Type B pancreatic cell (in vitro differentiated cells): ENCODE results near the gene ASTN1. TPM values are rescaled to one million over a fixed set of nuclear protein-coding genes. Genes with fewer than 3 reads are reported as not detected.

Source experiments
- DNase-seq: peaks from one replicate; pipeline ENCODE4 v3.0.0; 2021; ENCODE audit warnings: mixed read lengths; ENCODE audit not compliant: unreplicated experiment; ENCODE audit errors: extremely low spot score
- H3K27ac Mint-ChIP-seq: 2 replicates; pipeline ENCODE4 v1.8.0; 2021; ENCODE audit warnings: mild to moderate bottlenecking, mixed read lengths
- H3K27me3 Mint-ChIP-seq: 2 replicates; pipeline ENCODE4 v1.8.0; 2021; ENCODE audit warnings: mixed read lengths
- H3K36me3 Mint-ChIP-seq: 2 replicates; pipeline ENCODE4 v1.8.0; 2021; ENCODE audit warnings: mixed read lengths
- H3K4me1 Mint-ChIP-seq: one replicate; pipeline ENCODE4 v1.8.0; 2021; ENCODE audit warnings: mixed read lengths; ENCODE audit not compliant: unreplicated experiment
- H3K4me3 Mint-ChIP-seq: 2 replicates; pipeline ENCODE4 v1.8.0; 2021; ENCODE audit warnings: mild to moderate bottlenecking, mixed read lengths
- H3K9me3 Mint-ChIP-seq: 2 replicates; pipeline ENCODE4 v1.8.0; 2021; ENCODE audit warnings: mixed read lengths
- total RNA-seq: library from RNA; stranded (reverse); gene quantifications from 2 replicates; pipeline ENCODE4 v1.2.1, GENCODE V29; 2021; ENCODE audit warnings: low replicate concordance
- TF ChIP-seq, protein P1 (sequence below): fragments of 200-600 bp; sonication (generic); conservative IDR thresholded peaks from 2 replicates; pipeline ENCODE4 v1.5.0; 2021; ENCODE audit warnings: antibody characterized with exemption, mild to moderate bottlenecking

The ASTN1 gene
- total RNA-seq, 1 donor from 2014 or later: 24.9 TPM

DNA sequence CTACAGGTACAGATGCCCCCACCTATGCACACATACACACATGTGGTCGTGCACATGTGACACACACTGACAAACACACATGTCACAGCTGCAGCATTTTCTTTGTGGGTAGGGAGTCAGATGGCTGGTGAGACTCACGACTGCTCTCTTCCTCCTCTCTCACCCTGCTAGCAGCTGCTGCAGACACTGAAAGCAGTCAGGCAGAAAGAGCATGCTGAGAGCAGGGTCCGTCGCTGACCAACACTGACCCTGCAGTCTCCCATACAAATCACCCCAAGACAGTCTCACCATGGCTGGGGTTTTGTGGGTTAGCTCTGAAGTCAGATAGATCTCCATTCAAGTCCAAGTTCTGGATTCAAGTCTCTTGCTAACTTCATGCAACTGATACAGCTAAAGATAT lies 188.3 kb downstream of the ASTN1 start:
- no peak overlapping the region for H3K4me3 Mint-ChIP-seq
- no peaks in the 10 kb centered on the region for H3K9me3 Mint-ChIP-seq
- H3K36me3 Mint-ChIP-seq: no peaks in the 10 kb centered on the region
- H3K27ac Mint-ChIP-seq: no peak overlapping the region
- no peaks in the 10 kb centered on the region for H3K27me3 Mint-ChIP-seq
- DNase-seq: no peak
- TF ChIP-seq, protein P1, sequence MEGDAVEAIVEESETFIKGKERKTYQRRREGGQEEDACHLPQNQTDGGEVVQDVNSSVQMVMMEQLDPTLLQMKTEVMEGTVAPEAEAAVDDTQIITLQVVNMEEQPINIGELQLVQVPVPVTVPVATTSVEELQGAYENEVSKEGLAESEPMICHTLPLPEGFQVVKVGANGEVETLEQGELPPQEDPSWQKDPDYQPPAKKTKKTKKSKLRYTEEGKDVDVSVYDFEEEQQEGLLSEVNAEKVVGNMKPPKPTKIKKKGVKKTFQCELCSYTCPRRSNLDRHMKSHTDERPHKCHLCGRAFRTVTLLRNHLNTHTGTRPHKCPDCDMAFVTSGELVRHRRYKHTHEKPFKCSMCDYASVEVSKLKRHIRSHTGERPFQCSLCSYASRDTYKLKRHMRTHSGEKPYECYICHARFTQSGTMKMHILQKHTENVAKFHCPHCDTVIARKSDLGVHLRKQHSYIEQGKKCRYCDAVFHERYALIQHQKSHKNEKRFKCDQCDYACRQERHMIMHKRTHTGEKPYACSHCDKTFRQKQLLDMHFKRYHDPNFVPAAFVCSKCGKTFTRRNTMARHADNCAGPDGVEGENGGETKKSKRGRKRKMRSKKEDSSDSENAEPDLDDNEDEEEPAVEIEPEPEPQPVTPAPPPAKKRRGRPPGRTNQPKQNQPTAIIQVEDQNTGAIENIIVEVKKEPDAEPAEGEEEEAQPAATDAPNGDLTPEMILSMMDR: no peak
- no peaks in the 10 kb centered on the region for H3K4me1 Mint-ChIP-seq

DNA sequence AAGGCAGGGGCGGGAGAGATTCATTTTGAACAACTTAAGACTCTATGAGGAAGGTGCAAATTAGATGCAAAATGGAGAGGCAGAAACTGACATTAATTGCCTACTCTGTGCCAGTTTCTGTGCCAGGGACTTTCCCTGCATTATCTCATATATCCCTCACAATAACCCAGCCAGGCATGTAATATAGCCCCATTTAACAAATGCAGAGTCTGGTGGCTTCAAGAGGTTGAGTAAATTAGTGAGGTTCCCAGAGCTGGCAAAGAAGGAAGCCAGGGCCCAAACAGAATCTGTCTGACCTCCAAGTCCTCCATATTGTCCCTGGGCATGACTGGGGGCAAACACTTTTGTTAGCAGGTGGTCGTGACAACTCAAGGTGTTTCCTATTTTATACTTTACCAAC lies 199.8 kb downstream of the ASTN1 start:
- no peak overlapping the region for H3K27ac Mint-ChIP-seq
- TF ChIP-seq, protein P1: no peak
- no peak for DNase-seq
- H3K27me3 Mint-ChIP-seq: peaks cover 3% of the 10 kb centered on the region
- H3K36me3 Mint-ChIP-seq: peaks cover 5% of the 10 kb centered on the region
- H3K4me3 Mint-ChIP-seq: no peak overlapping the region
- peaks cover 5% of the 10 kb centered on the region for H3K4me1 Mint-ChIP-seq
- H3K9me3 Mint-ChIP-seq: no peaks in the 10 kb centered on the region

DNA sequence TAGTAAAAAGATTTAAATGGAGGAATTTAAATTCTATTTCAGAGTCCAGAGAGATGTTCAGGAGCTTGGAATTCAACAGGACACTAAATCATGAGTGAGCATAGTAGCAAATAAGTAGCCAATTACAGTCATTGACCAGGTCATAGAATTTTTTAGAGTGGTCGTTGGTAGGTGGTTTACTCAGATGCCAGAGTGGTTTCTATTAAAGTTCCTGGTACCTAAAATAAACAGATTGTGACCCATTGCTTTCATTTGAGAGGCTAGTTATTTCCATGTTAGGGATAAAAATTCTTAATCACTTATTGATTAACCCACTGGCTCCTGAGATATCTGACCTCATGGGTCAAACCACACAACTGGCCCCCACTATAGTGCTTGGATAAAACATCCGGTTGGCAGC lies 201.3 kb downstream of the ASTN1 start:
- Mint-ChIP-seq H3K4me1 (no peaks in the 10 kb centered on the region), H3K9me3 (no peaks in the 10 kb centered on the region), H3K27me3 (peaks cover 3% of the 10 kb centered on the region), H3K27ac (no peak overlapping the region), H3K36me3 (peaks cover 5% of the 10 kb centered on the region), H3K4me3 (no peak overlapping the region)
- DNase-seq: no peak
- TF ChIP-seq, protein P1: no peak

DNA sequence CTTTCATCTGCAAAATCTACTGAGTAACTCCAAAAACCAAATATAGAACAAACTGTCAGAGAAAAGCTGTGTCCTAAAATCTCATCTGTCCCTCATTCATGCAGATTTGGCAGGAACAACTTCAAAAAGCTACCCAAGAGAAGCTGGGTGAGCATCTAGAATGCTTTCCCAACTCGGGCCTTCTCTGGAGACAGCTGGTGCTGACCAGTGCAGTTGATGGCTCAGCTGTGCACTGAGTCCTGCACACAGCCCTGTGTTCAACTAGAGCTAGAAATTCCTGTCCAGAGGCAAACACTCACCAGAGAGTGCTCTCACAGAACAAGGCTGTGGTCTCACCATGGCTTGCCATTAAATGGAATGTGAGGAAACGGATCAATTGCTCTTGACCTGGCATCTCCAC lies 202.8 kb downstream of the ASTN1 start:
- H3K27me3 Mint-ChIP-seq: peaks cover 3% of the 10 kb centered on the region

DNA sequence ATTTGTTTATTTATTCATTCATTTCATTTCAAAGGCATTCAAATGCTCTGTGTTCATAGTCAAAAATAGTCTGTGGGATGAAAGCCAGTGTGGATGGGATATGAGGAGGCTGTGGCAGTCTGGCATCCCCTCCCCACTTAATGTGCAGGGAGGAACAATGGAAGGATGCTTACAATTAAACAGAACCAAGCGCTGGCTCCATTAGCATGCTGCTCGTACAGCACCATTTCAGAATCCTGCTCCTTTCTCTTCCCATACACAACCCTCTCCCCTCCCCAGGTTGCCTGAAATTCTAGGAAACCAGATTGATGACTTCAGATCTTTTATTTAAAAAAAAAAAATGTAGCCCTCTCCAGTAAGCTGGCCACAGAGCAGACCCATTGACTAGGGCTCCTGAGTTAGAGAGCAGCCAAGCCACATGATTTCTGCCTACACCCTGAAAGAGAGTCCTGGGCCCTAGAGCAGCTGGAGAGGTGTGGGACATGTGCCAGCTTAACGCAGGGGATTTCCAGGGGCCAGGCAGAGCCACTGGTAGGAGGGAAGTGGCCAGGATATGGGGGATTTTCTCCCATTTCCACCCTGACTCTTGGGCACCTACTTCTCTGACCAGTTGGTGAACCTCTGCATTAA lies 205.2 kb downstream of the ASTN1 start:
- no peak for DNase-seq
- TF ChIP-seq, protein P1: no peak
- H3K4me1 Mint-ChIP-seq: peaks cover 4% of the 10 kb centered on the region
- H3K36me3 Mint-ChIP-seq: peaks cover 2% of the 10 kb centered on the region
- H3K9me3 Mint-ChIP-seq: no peaks in the 10 kb centered on the region
- H3K4me3 Mint-ChIP-seq: no peak overlapping the region
- H3K27ac Mint-ChIP-seq: no peak overlapping the region
- H3K27me3 Mint-ChIP-seq: peaks cover 6% of the 10 kb centered on the region

More for the DNA sequence above, 202.8 kb downstream of the ASTN1 start:
- Mint-ChIP-seq H3K36me3 (peaks cover 5% of the 10 kb centered on the region), H3K4me3 (no peak overlapping the region), H3K9me3 (no peaks in the 10 kb centered on the region), H3K27ac (no peak overlapping the region), H3K4me1 (peaks cover 4% of the 10 kb centered on the region)
- TF ChIP-seq, protein P1: no peak
- no peak for DNase-seq

DNA sequence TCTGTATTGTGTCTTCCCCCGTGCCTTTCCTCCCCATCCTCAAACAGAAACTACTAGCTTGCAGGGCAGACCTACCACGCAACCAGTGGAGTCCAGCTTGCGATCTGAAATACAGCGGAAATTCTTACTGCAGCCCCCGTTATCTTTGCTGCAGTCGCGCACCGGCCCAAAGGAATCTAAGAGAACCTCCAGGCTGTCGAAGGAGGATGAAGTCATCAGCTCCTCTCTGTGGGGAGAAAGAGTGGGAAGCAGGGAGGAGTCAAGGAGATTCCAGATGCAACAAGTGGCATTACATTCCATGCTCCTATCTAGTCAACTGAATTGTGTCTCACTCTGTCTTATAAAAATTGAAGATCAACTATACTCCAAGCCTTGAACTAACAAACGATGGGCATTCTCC lies 206.9 kb downstream of the ASTN1 start:
- Mint-ChIP-seq H3K36me3 (no peaks in the 10 kb centered on the region), H3K9me3 (no peaks in the 10 kb centered on the region), H3K27ac (no peak overlapping the region), H3K4me1 (peaks cover 5% of the 10 kb centered on the region), H3K4me3 (no peak overlapping the region), H3K27me3 (peaks cover 6% of the 10 kb centered on the region)
- DNase-seq: no peak
- TF ChIP-seq, protein P1: no peak
